HFFc6 (cell line): ENCODE data around the gene MLLT3. TPM values are rescaled to one million over a fixed set of nuclear protein-coding genes. Genes with fewer than 3 reads are reported as not detected.

Experiments
- DNase-seq: peaks from one replicate; pipeline ENCODE4 v3.0.0-alpha.2; 2018
- H3K27ac Mint-ChIP-seq: 2 replicates; pipeline ENCODE4 v1.8.0; 2020; ENCODE audit warnings: mild to moderate bottlenecking, mixed read lengths
- H3K27me3 Mint-ChIP-seq: 2 replicates; pipeline ENCODE4 v1.8.0; 2021; ENCODE audit warnings: mild to moderate bottlenecking, moderate library complexity, mixed read lengths; ENCODE audit not compliant: insufficient read depth
- H3K36me3 Mint-ChIP-seq: 2 replicates; pipeline ENCODE4 v1.8.0; 2021; ENCODE audit warnings: low read depth, mixed read lengths
- H3K4me1 Mint-ChIP-seq: 2 replicates; pipeline ENCODE4 v1.8.0; 2020; ENCODE audit warnings: low read depth, mixed read lengths
- H3K4me3 Mint-ChIP-seq: 2 replicates; pipeline ENCODE4 v1.8.0; 2020; ENCODE audit warnings: mild to moderate bottlenecking, moderate library complexity, mixed read lengths
- H3K9me3 Mint-ChIP-seq: 2 replicates; pipeline ENCODE4 v1.8.0; 2020; ENCODE audit warnings: mild to moderate bottlenecking, mixed read lengths
- CTCF ChIP-seq: fragments of 200-600 bp; sonication (generic); IDR thresholded peaks from 2 replicates; pipeline ENCODE4 v1.5.0; 2021; ENCODE audit warnings: antibody characterized with exemption, mild to moderate bottlenecking
- total RNA-seq, 6 experiments: library from RNA; stranded (reverse); fragmentation: NEBNext Ultra II Directional; extraction: Animal tissue kit (Norgen Biotek cat#: 25700); gene quantifications; 2 replicates in 1 of 6; 3 replicates in 5 of 6; pipeline ENCODE4 v1.2.3, GENCODE V29; 2021

MLLT3 gene
- total RNA-seq, 6 experiments from 2014 or later: 23.1 to 27.5 (median 24.7) TPM

GRCh38 chr9:20441711-20442423, 180.4 kb downstream of the MLLT3 start:
- Mint-ChIP-seq H3K9me3 (no peaks in the 10 kb centered on the region), H3K27ac (no peak overlapping the region), H3K4me1 (peaks cover 42% of the 10 kb centered on the region), H3K27me3 (no peaks in the 10 kb centered on the region), H3K4me3 (no peak overlapping the region), H3K36me3 (0 out of 2 replicates have a peak, but pooled peaks cover 4% of the 10 kb centered on the region)
- no peak for TF ChIP-seq CTCF
- DNase-seq: no peak

GRCh38 chr9:20441166-20441565, 181.1 kb downstream of the MLLT3 start:
- H3K9me3 Mint-ChIP-seq: no peaks in the 10 kb centered on the region

GRCh38 chr9:20437476-20437875, 184.8 kb downstream of the MLLT3 start:
- Mint-ChIP-seq H3K9me3 (no peaks in the 10 kb centered on the region), H3K27ac (peak overlapping the region; percentile 76), H3K36me3 (0 out of 2 replicates have a peak, but pooled peaks cover 4% of the 10 kb centered on the region), H3K4me1 (peaks cover 49% of the 10 kb centered on the region), H3K27me3 (no peaks in the 10 kb centered on the region), H3K4me3 (peak overlapping the region; percentile 43)
- no peak for TF ChIP-seq CTCF
- peak; percentile 86 for DNase-seq

More at GRCh38 chr9:20441166-20441565, 181.1 kb downstream of the MLLT3 start:
- H3K27ac Mint-ChIP-seq: no peak overlapping the region
- H3K36me3 Mint-ChIP-seq: 0 out of 2 replicates have a peak, but pooled peaks cover 4% of the 10 kb centered on the region
- no peak for TF ChIP-seq CTCF
- DNase-seq: no peak
- H3K27me3 Mint-ChIP-seq: no peaks in the 10 kb centered on the region
- no peak overlapping the region for H3K4me3 Mint-ChIP-seq
- peaks cover 48% of the 10 kb centered on the region for H3K4me1 Mint-ChIP-seq

GRCh38 chr9:20436476-20437195, 185.7 kb downstream of the MLLT3 start:
- Mint-ChIP-seq H3K36me3 (0 out of 2 replicates have a peak, but pooled peaks cover 4% of the 10 kb centered on the region), H3K4me3 (no peak overlapping the region), H3K27ac (0 out of 2 replicates have a peak overlapping the region, but pooled peaks have one; percentile 5), H3K27me3 (no peaks in the 10 kb centered on the region), H3K9me3 (no peaks in the 10 kb centered on the region), H3K4me1 (peaks cover 42% of the 10 kb centered on the region)
- no peak for TF ChIP-seq CTCF
- DNase-seq: no peak

- DNase-seq: no peak
- H3K27ac Mint-ChIP-seq: no peak overlapping the region
- H3K27me3 Mint-ChIP-seq: no peaks in the 10 kb centered on the region
- H3K4me3 Mint-ChIP-seq: no peak overlapping the region
- no peaks in the 10 kb centered on the region for H3K36me3 Mint-ChIP-seq
- H3K4me1 Mint-ChIP-seq: no peaks in the 10 kb centered on the region
- H3K9me3 Mint-ChIP-seq: no peaks in the 10 kb centered on the region
- TF ChIP-seq CTCF: no peak
These were observed 193.3 kb downstream of the MLLT3 start for GRCh38 chr9:20428976-20429375.
